Measurements from ENCODE around the gene NNMT. TPM values are rescaled to one million over a fixed set of nuclear protein-coding genes. Genes with fewer than 3 reads are reported as not detected.

NNMT gene
- polyA plus RNA-seq, 1 donor (not counting 4 experiments of a cell fraction or from before 2014, with no cell fraction given), result 0.13 TPM

- no peak overlapping the region for H3K27ac ChIP-seq (ENCODE audit: control insufficient read depth, insufficient read depth, low read length)
Measured at GRCh38 chr11:114296605-114297372, 590 bp downstream of the NNMT start.

DNA sequence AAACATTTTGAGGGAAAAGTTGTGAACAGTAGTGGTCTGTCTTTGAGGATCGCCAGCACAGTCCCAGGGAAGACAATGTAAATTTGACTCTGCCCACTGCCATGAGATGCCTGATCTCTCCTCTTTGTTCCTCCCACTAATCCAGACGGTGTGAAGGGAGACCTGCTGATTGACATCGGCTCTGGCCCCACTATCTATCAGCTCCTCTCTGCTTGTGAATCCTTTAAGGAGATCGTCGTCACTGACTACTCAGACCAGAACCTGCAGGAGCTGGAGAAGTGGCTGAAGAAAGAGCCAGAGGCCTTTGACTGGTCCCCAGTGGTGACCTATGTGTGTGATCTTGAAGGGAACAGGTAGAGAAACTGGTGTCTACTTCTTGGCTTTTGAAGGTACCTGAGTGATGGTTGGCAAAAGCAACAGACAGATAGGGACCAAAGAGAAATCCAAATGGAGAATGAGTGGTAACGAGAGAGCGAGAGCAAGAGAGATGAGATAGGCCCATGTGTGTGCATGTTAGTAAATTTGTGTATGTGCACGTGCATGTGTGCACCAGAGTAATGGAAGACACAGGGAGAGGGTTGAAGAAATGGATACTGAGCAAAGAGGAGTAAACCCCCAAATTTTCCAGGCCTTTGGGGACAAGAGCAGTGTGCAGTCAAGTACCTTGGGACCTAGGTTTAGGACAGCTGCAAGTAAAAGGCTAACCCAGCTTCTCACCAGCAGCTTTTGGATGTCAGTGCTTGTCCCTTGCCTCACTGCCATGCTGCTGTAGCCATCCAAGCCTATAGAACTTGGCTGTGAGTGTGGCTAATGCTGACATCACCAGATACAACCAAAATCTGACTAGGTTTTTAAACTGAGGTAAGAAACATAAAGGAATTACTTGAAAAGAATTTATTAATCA, 1.9 kb downstream of the NNMT start:
- no peak for DNase-seq (ENCODE audit: low read depth, low spot score)

More at GRCh38 chr11:114296605-114297372, 590 bp downstream of the NNMT start:
- FAIRE-seq (no peak), DNase-seq (ENCODE audit: low read depth, low spot score) (no peak)
- Histone ChIP-seq H3K79me2 (ENCODE audit: control insufficient read depth, insufficient read depth, low read length) (no peaks in the 10 kb centered on the region), H3K4me3 (ENCODE audit: control insufficient read depth in 2 of 3, extremely low read depth in 1 of 3, insufficient read depth in 2 of 3, low read depth in 1 of 3, low read length in 3 of 3) (no peak overlapping the region), H3K9me3 (ENCODE audit: control insufficient read depth, low read depth, low read length) (no peaks in the 10 kb centered on the region), H3K9me1 (ENCODE audit: control insufficient read depth, extremely low read depth, insufficient read depth, low read length) (no peaks in the 10 kb centered on the region), H2AFZ (ENCODE audit: control insufficient read depth, low read length) (no peak overlapping the region), H4K20me1 (ENCODE audit: control insufficient read depth, extremely low read depth, insufficient read depth, low read length) (no peaks in the 10 kb centered on the region), H3K27me3 (ENCODE audit: control insufficient read depth, extremely low read depth, insufficient read depth, low read length) (no peaks in the 10 kb centered on the region), H3K36me3 (ENCODE audit: control insufficient read depth in 2 of 2, extremely low read depth in 1 of 2, insufficient read depth in 2 of 2, low read length in 2 of 2) (no peaks in the 10 kb centered on the region), H3K9ac (ENCODE audit: control insufficient read depth, extremely low read depth, insufficient read depth, low read length) (no peak overlapping the region), H3K4me1 (ENCODE audit: control insufficient read depth, extremely low read depth, insufficient read depth, low read length) (no peaks in the 10 kb centered on the region), H3K4me2 (ENCODE audit: control insufficient read depth, extremely low read depth, insufficient read depth, low read depth, low read length) (no peak overlapping the region)
- dilution Hi-C loops (cut with MboI; ENCODE audit: extremely low pct_ligation_motif_present, low sequenced_read_pairs), result no loop called here
- TF ChIP-seq CTCF (optimal IDR thresholded peaks at IDR 0.05 in 1 of 3, IDR thresholded peaks at IDR 0.05 in 1 of 3, conservative IDR thresholded peaks at IDR 0.05 in 1 of 3; ENCODE audit: extremely low read depth in 1 of 3, insufficient read depth in 2 of 3, low read length in 3 of 3) (no peak), EZH2 (IDR thresholded peaks at IDR 0.05; ENCODE audit: low read length) (no peak)

More for the DNA sequence above, 1.9 kb downstream of the NNMT start:
- TF ChIP-seq CTCF (optimal IDR thresholded peaks at IDR 0.05 in 1 of 3, IDR thresholded peaks at IDR 0.05 in 1 of 3, conservative IDR thresholded peaks at IDR 0.05 in 1 of 3; ENCODE audit: extremely low read depth in 1 of 3, insufficient read depth in 2 of 3, low read length in 3 of 3), result no peak
- TF ChIP-seq EZH2 (IDR thresholded peaks at IDR 0.05; ENCODE audit: low read length), result no peak
- Histone ChIP-seq H3K9me3 (ENCODE audit: control insufficient read depth, low read depth, low read length) (no peaks in the 10 kb centered on the region), H3K9ac (ENCODE audit: control insufficient read depth, extremely low read depth, insufficient read depth, low read length) (no peak overlapping the region), H3K4me1 (ENCODE audit: control insufficient read depth, extremely low read depth, insufficient read depth, low read length) (no peaks in the 10 kb centered on the region), H3K4me3 (ENCODE audit: control insufficient read depth in 2 of 3, extremely low read depth in 1 of 3, insufficient read depth in 2 of 3, low read depth in 1 of 3, low read length in 3 of 3) (no peak overlapping the region), H3K79me2 (ENCODE audit: control insufficient read depth, insufficient read depth, low read length) (no peaks in the 10 kb centered on the region), H2AFZ (ENCODE audit: control insufficient read depth, low read length) (no peak overlapping the region), H3K9me1 (ENCODE audit: control insufficient read depth, extremely low read depth, insufficient read depth, low read length) (no peaks in the 10 kb centered on the region), H4K20me1 (ENCODE audit: control insufficient read depth, extremely low read depth, insufficient read depth, low read length) (no peaks in the 10 kb centered on the region), H3K36me3 (ENCODE audit: control insufficient read depth in 2 of 2, extremely low read depth in 1 of 2, insufficient read depth in 2 of 2, low read length in 2 of 2) (no peaks in the 10 kb centered on the region), H3K4me2 (ENCODE audit: control insufficient read depth, extremely low read depth, insufficient read depth, low read depth, low read length) (no peak overlapping the region), H3K27ac (ENCODE audit: control insufficient read depth, insufficient read depth, low read length) (no peak overlapping the region), H3K27me3 (ENCODE audit: control insufficient read depth, extremely low read depth, insufficient read depth, low read length) (no peaks in the 10 kb centered on the region)
- no peak for FAIRE-seq
- dilution Hi-C loops (cut with MboI; ENCODE audit: extremely low pct_ligation_motif_present, low sequenced_read_pairs), result no loop called here

Data from keratinocyte (primary cell).